HG02884 (cell line): ENCODE measurements around the gene SAP30BP.

Source experiments
- ATAC-seq: cut with Tn5 transposase; IDR thresholded peaks from one replicate; pipeline ENCODE4 v1.9.1; 2021; ENCODE audit warnings: mild to moderate bottlenecking, moderate library complexity; ENCODE audit not compliant: unreplicated experiment

Gene SAP30BP

GRCh38 chr17:75646638-75646992 lies 20.5 kb upstream of the SAP30BP start:
- ATAC-seq = no peak

GRCh38 chr17:75647061-75647460 lies 20.1 kb upstream of the SAP30BP start:
- no peak for ATAC-seq

GRCh38 chr17:75647921-75648320 lies 19.2 kb upstream of the SAP30BP start:
- no peak for ATAC-seq

GRCh38 chr17:75649687-75650086 lies 17.5 kb upstream of the SAP30BP start:
- no peak for ATAC-seq

- no peak for ATAC-seq
These were observed 16.3 kb upstream of the SAP30BP start for GRCh38 chr17:75650874-75651273.

GRCh38 chr17:75652341-75652740 lies 14.8 kb upstream of the SAP30BP start:
- ATAC-seq = no peak

- no peak for ATAC-seq
These were observed 14.1 kb upstream of the SAP30BP start for GRCh38 chr17:75652934-75653549.

- ATAC-seq = no peak
These were observed 13.0 kb upstream of the SAP30BP start for GRCh38 chr17:75654176-75654575.

GRCh38 chr17:75658237-75658636 lies 8.9 kb upstream of the SAP30BP start:
- no peak for ATAC-seq

- no peak for ATAC-seq
These were observed 5.6 kb upstream of the SAP30BP start for GRCh38 chr17:75661531-75661930.

- no peak for ATAC-seq
These were observed 4.6 kb upstream of the SAP30BP start for GRCh38 chr17:75662511-75662910.

GRCh38 chr17:75664099-75664549 lies 3.0 kb upstream of the SAP30BP start:
- peak; percentile 66 for ATAC-seq

GRCh38 chr17:75665981-75666380 lies 1.2 kb upstream of the SAP30BP start:
- ATAC-seq = no peak

GRCh38 chr17:75667825-75668224 lies 687 bp downstream of the SAP30BP start:
- ATAC-seq = no peak

GRCh38 chr17:75668489-75668888 lies 1.4 kb downstream of the SAP30BP start:
- no peak for ATAC-seq

- no peak for ATAC-seq
These were observed 3.7 kb downstream of the SAP30BP start for GRCh38 chr17:75670868-75671267.

GRCh38 chr17:75672011-75672410 lies 4.9 kb downstream of the SAP30BP start:
- ATAC-seq = no peak

GRCh38 chr17:75673487-75673886 lies 6.3 kb downstream of the SAP30BP start:
- no peak for ATAC-seq

GRCh38 chr17:75676461-75676860 lies 9.3 kb downstream of the SAP30BP start:
- ATAC-seq = no peak

GRCh38 chr17:75679706-75680211 lies 12.6 kb downstream of the SAP30BP start:
- ATAC-seq = no peak

GRCh38 chr17:75680431-75680830 lies 13.3 kb downstream of the SAP30BP start:
- ATAC-seq = no peak

GRCh38 chr17:75681289-75681688 lies 14.2 kb downstream of the SAP30BP start:
- no peak for ATAC-seq

GRCh38 chr17:75683583-75683982 lies 16.4 kb downstream of the SAP30BP start:
- ATAC-seq = no peak
